Measurements from ENCODE around the gene FANCC. TPM values are rescaled to one million over a fixed set of nuclear protein-coding genes. Genes with fewer than 3 reads are reported as not detected.

The FANCC gene
- total and polyA plus RNA-seq, 2 experiments from 2014 or later: 13.1 to 15.6 TPM

DNA sequence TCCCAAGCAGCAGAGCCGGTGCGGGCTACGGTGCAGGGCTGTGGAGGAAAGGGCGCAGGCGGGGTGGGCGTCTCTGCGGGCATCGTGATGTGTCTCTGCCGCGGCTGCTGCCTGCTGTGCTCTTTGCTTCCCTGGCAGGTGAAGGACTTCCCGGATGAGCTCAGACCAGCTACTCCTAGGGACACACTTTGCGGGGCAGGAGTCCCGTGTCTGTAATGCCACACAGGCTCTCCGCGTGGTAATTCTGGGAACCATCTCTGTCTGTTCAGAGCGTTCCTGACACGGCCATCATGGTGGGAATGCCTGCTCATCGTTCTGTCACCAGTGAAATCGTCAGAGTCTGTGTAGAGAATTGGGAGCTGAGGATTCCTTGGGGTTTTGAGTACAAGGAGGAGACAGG lies 235.5 kb downstream of the FANCC start:
- Histone ChIP-seq H3K36me3 (replicated peaks; ENCODE audit: insufficient read depth, low read depth) (peaks cover 3% of the 10 kb centered on the region), H3K4me1 (ENCODE audit: insufficient read depth) (peaks cover 27% of the 10 kb centered on the region), H4K20me1 (ENCODE audit: insufficient read depth, poor library complexity, severe bottlenecking) (peaks cover 46% of the 10 kb centered on the region), H3K27me3 (no peaks in the 10 kb centered on the region), H3K4me3 (no peak overlapping the region), H3K9me2 (replicated peaks; ENCODE audit: insufficient read depth) (no peaks in the 10 kb centered on the region), H2AFZ (no peak overlapping the region), H3K4me2 (no peak overlapping the region), H3K27ac (no peak overlapping the region), H3K79me2 (peaks cover 99% of the 10 kb centered on the region), H3K9me3 (ENCODE audit: low read depth) (no peaks in the 10 kb centered on the region)
- no peak for DNase-seq (ENCODE audit: low spot score)
- WGBS (ENCODE audit: low lambda C conversion rate, missing lambda C conversion rate): 92% methylated on average over 19 of the region's 19 CpGs
- TF ChIP-seq EZH2phosphoT487 (IDR thresholded peaks at IDR 0.05; ENCODE audit: low read depth, severe bottlenecking, unreplicated experiment): no peak
- TF ChIP-seq, protein P1, sequence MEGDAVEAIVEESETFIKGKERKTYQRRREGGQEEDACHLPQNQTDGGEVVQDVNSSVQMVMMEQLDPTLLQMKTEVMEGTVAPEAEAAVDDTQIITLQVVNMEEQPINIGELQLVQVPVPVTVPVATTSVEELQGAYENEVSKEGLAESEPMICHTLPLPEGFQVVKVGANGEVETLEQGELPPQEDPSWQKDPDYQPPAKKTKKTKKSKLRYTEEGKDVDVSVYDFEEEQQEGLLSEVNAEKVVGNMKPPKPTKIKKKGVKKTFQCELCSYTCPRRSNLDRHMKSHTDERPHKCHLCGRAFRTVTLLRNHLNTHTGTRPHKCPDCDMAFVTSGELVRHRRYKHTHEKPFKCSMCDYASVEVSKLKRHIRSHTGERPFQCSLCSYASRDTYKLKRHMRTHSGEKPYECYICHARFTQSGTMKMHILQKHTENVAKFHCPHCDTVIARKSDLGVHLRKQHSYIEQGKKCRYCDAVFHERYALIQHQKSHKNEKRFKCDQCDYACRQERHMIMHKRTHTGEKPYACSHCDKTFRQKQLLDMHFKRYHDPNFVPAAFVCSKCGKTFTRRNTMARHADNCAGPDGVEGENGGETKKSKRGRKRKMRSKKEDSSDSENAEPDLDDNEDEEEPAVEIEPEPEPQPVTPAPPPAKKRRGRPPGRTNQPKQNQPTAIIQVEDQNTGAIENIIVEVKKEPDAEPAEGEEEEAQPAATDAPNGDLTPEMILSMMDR (IDR thresholded peaks at IDR 0.05; ENCODE audit: poor library complexity): no peak
- TF ChIP-seq EZH2 (IDR thresholded peaks at IDR 0.05; ENCODE audit: borderline replicate concordance): no peak

DNA sequence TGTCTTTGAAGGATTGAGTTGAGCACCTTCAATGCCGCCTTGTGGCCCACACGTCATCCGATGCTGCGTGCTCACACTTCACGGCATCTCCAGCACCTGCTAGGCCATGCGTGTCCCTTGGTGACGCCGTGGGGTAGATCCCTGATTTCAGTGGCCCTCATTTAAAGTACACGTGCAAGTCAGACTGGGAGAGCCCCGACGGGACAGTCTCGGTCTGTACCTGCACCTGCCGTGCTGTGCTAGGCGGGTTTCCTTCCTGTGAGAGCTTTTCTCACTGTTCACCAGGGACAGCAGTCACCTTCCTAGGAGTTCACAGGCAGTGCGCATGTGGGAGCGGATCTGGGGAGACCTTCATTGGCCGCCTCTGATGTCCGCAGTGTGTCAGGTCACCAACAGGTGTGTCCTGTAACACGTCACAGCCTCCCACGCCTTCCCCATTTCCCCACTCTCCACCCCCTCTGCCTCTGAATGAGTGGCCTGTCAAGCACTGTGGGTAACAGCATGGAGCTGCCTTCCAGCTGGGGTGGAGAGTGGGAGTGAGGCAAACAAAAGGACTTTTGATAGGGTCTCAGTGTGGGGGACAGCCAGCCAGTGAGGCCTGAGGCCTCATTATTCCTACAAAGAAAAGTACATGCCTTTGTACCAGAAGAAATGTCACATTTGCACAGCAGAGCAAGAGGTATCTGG lies 236.4 kb downstream of the FANCC start:
- peaks cover 99% of the 10 kb centered on the region for H3K79me2 ChIP-seq
- no peaks in the 10 kb centered on the region for H3K27me3 ChIP-seq
- H3K36me3 ChIP-seq (replicated peaks; ENCODE audit: insufficient read depth, low read depth): peaks cover 3% of the 10 kb centered on the region
- TF ChIP-seq EZH2phosphoT487 (IDR thresholded peaks at IDR 0.05; ENCODE audit: low read depth, severe bottlenecking, unreplicated experiment) (no peak), EZH2 (IDR thresholded peaks at IDR 0.05; ENCODE audit: borderline replicate concordance) (no peak)
- TF ChIP-seq, protein P1 (IDR thresholded peaks at IDR 0.05; ENCODE audit: poor library complexity): no peak
- H3K4me1 ChIP-seq (ENCODE audit: insufficient read depth): peaks cover 36% of the 10 kb centered on the region
- H3K9me2 ChIP-seq (replicated peaks; ENCODE audit: insufficient read depth): no peaks in the 10 kb centered on the region
- no peak overlapping the region for H3K27ac ChIP-seq
- H3K9me3 ChIP-seq (ENCODE audit: low read depth): no peaks in the 10 kb centered on the region
- H3K4me3 ChIP-seq: no peak overlapping the region
- no peak overlapping the region for H2AFZ ChIP-seq
- WGBS (ENCODE audit: low lambda C conversion rate, missing lambda C conversion rate): 97% methylated on average over 20 of the region's 20 CpGs
- H3K4me2 ChIP-seq: no peak overlapping the region
- H4K20me1 ChIP-seq (ENCODE audit: insufficient read depth, poor library complexity, severe bottlenecking): peaks cover 55% of the 10 kb centered on the region
- DNase-seq (ENCODE audit: low spot score): no peak

DNA sequence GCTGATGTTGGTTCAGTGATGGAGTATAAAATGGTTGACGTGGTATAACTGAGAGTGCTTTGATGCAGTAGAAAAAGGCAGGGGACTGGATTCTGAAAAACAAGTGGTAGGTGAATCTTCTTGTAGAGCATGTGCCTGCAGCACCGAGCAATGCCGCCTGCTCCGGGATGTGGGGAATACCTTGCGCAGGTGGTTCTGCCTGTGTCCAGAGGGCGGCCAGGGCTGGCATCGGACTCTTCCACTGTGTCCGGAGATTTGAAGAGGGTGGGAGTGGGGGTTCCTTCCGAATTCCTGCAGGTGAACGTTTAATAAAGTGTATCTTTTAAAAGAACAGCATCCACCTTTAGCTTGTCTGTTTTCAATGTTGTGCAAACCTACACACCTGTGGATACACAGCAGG lies 238.0 kb downstream of the FANCC start:
- Histone ChIP-seq H3K9me2 (replicated peaks; ENCODE audit: insufficient read depth) (no peaks in the 10 kb centered on the region), H3K36me3 (replicated peaks; ENCODE audit: insufficient read depth, low read depth) (peaks cover 3% of the 10 kb centered on the region), H3K4me1 (ENCODE audit: insufficient read depth) (peaks cover 43% of the 10 kb centered on the region), H2AFZ (no peak overlapping the region), H3K27ac (no peak overlapping the region), H3K27me3 (no peaks in the 10 kb centered on the region), H3K4me3 (no peak overlapping the region), H4K20me1 (ENCODE audit: insufficient read depth, poor library complexity, severe bottlenecking) (peaks cover 66% of the 10 kb centered on the region), H3K79me2 (peaks cover 99% of the 10 kb centered on the region), H3K9me3 (ENCODE audit: low read depth) (no peaks in the 10 kb centered on the region), H3K4me2 (no peak overlapping the region)
- no peak for DNase-seq (ENCODE audit: low spot score)
- WGBS (ENCODE audit: low lambda C conversion rate, missing lambda C conversion rate): 89% methylated on average over 10 of the region's 10 CpGs
- no peak for TF ChIP-seq EZH2phosphoT487 (IDR thresholded peaks at IDR 0.05; ENCODE audit: low read depth, severe bottlenecking, unreplicated experiment)

DNA sequence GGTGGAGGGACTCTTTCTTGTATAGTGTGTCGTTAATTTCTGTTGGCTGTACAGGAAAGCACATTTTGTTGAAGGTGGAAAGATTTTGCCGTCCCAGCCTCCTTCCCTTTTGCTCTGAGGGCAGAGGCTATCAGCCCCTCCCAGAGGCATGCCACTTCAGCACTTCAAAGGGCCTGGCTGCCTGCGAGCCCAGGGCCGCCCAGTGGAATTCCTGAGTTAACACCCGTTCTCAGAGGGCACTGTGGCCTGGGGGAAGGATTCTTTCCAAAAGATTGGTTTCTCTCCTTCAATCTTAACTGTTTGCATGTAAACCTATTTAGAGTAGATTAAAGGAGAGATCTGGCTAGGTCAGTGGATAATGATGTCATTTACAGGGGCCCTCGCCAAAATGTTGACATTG lies 238.6 kb downstream of the FANCC start:
- Histone ChIP-seq H2AFZ (no peak overlapping the region), H3K27ac (peak overlapping the region; percentile 64), H3K4me2 (peak overlapping the region; percentile 43), H3K36me3 (replicated peaks; ENCODE audit: insufficient read depth, low read depth) (peaks cover 3% of the 10 kb centered on the region), H3K9me2 (replicated peaks; ENCODE audit: insufficient read depth) (no peaks in the 10 kb centered on the region), H3K79me2 (peaks cover 99% of the 10 kb centered on the region), H3K4me1 (ENCODE audit: insufficient read depth) (peaks cover 43% of the 10 kb centered on the region), H3K9me3 (ENCODE audit: low read depth) (no peaks in the 10 kb centered on the region), H4K20me1 (ENCODE audit: insufficient read depth, poor library complexity, severe bottlenecking) (peaks cover 71% of the 10 kb centered on the region), H3K27me3 (no peaks in the 10 kb centered on the region), H3K4me3 (no peak overlapping the region)
- TF ChIP-seq, protein P1 (IDR thresholded peaks at IDR 0.05; ENCODE audit: poor library complexity): no peak
- no peak for TF ChIP-seq EZH2phosphoT487 (IDR thresholded peaks at IDR 0.05; ENCODE audit: low read depth, severe bottlenecking, unreplicated experiment)
- no peak for TF ChIP-seq EZH2 (IDR thresholded peaks at IDR 0.05; ENCODE audit: borderline replicate concordance)
- DNase-seq (ENCODE audit: low spot score): no peak
- 26% methylated on average over 6 of the region's 6 CpGs for WGBS (ENCODE audit: low lambda C conversion rate, missing lambda C conversion rate)
